Measurements from ENCODE around the gene TRAK2. TPM values are rescaled to one million over a fixed set of nuclear protein-coding genes. Genes with fewer than 3 reads are reported as not detected.

The TRAK2 gene
- total RNA-seq, 3 donors from 2014 or later = 65.6 to 82.2 (median 76.0) TPM

- H3K4me3 ChIP-seq = no peak overlapping the region
- H3K36me3 ChIP-seq (ENCODE audit: low read depth) = no peaks in the 10 kb centered on the region
- ATAC-seq (no peak), DNase-seq (no peak)
- H3K9me3 ChIP-seq = no peaks in the 10 kb centered on the region
- no peaks in the 10 kb centered on the region for H3K4me1 ChIP-seq (ENCODE audit: low read depth)
- no peak for TF ChIP-seq CTCF (IDR thresholded peaks at IDR 0.05)
- intact Hi-C loops (cut with DNase I, micrococcal nuclease) = no loop called here
Observed at GRCh38 chr2:201342923-201343322, 108.3 kb downstream of the TRAK2 start.

DNA sequence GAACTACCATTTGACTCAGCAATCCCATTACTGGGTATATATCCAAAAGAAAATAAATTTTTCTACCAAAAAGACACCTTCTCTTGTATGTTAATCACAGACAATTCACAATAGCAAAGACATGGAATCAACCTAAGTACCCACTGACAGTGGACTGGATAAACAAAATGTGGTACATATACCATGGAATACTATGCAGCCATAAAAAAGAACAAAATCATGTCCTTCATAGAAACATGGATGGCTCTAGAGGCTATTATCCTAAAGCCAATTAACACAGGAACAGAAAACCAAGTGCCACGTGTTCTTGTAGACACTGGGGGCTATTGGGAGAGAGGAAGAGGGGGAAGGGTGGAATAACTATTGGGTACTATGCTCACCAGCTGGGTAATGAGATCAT is 121.8 kb downstream of the TRAK2 start:
- TF ChIP-seq CTCF (IDR thresholded peaks at IDR 0.05) = no peak
- intact Hi-C loops (cut with DNase I, micrococcal nuclease) = no loop called here
- no peak for ATAC-seq
- no peaks in the 10 kb centered on the region for H3K9me3 ChIP-seq
- no peak for DNase-seq
- no peaks in the 10 kb centered on the region for H3K4me1 ChIP-seq (ENCODE audit: low read depth)
- H3K4me3 ChIP-seq = no peak overlapping the region
- no peaks in the 10 kb centered on the region for H3K36me3 ChIP-seq (ENCODE audit: low read depth)

DNA sequence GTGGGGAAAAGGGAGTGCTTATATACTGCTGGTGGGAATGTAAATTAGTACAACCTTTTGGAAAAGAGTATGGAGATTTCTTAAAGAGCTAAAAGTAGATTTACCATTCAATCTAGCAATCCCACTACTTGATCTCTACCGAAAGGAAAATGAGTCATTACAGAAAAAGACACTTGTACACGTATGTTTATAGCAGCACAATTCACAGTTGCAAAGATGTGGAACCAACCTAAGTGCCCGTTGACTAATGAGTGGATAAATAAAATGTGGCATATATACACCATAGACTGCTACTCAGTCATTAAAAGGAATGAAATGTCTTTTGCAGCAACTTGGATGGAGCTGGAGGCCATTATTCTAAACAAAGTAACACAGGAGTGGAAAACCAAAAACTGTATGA is 123.6 kb downstream of the TRAK2 start:
- ATAC-seq = no peak
- H3K9me3 ChIP-seq = peaks cover 8% of the 10 kb centered on the region
- H3K4me1 ChIP-seq (ENCODE audit: low read depth) = no peaks in the 10 kb centered on the region
- TF ChIP-seq CTCF (IDR thresholded peaks at IDR 0.05) = no peak
- intact Hi-C loops (cut with DNase I, micrococcal nuclease) = no loop called here
- no peak overlapping the region for H3K4me3 ChIP-seq
- H3K36me3 ChIP-seq (ENCODE audit: low read depth) = no peaks in the 10 kb centered on the region
- DNase-seq = no peak

Other genes starting within 250 kb of the TRAK2 start
- 10 to 100 TPM; 38.4 to 49.8 (median 48.9) TPM for gene CASP8, start 190.9 kb downstream of the TRAK2 start, total RNA-seq
- gene FLACC1, start 94.1 kb downstream of the TRAK2 start, total RNA-seq = 1 to 10 TPM in 2 of 3 donors, under 1 TPM in 1; 0.93 to 3.5 (median 2.1) TPM
- gene STRADB, start 282 bp upstream of the TRAK2 start, total RNA-seq = 10 to 100 TPM; 47.4 to 79.1 (median 62.1) TPM
- gene TMEM237, start 192.0 kb upstream of the TRAK2 start, total RNA-seq = 10 to 100 TPM in 2 of 3 donors, 1 to 10 TPM in 1; 3.0 to 11.6 (median 10.1) TPM
- under 1 TPM in 1 of 3 donors, not detected in 2; 0.25 TPM for gene MPP4, start 247.2 kb upstream of the TRAK2 start, total RNA-seq

Measured in mucosa of descending colon (tissue), 3 donors.